Measurements from ENCODE around the gene NUCKS1. TPM values are rescaled to one million over a fixed set of nuclear protein-coding genes. Genes with fewer than 3 reads are reported as not detected.
A peak's percentile ranks its signal among the peaks of the same experiment; 100 is the strongest.

The NUCKS1 gene
- total and polyA plus RNA-seq, 2 of the 13 experiments (the other 11 are each of a cell fraction or from before 2014, with no cell fraction given) = 35.5 to 117 TPM

GRCh38 chr1:205775015-205775716, 25.2 kb upstream of the NUCKS1 start, which contains the start of gene RAB29 (continued):
- no peak for TF ChIP-seq ZSCAN31 (CRISPR knock-in tag; IDR thresholded peaks at IDR 0.05; ENCODE audit: low read depth)
- TF ChIP-seq CBX5 (CRISPR knock-in tag; IDR thresholded peaks at IDR 0.05; ENCODE audit: borderline replicate concordance) = peak; percentile 29; the same call in 1 of the 2 replicates
- TF ChIP-seq, protein P1, sequence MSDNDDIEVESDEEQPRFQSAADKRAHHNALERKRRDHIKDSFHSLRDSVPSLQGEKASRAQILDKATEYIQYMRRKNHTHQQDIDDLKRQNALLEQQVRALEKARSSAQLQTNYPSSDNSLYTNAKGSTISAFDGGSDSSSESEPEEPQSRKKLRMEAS (IDR thresholded peaks at IDR 0.05) = peak; percentile 71
- no peak for TF ChIP-seq ATF7 (IDR thresholded peaks at IDR 0.05)
- TF ChIP-seq ATF7 (CRISPR knock-in tag; IDR thresholded peaks at IDR 0.05) = 0 out of 2 replicates have a peak, but pooled peaks have one; percentile 6
- 0 out of 2 replicates have a peak, but pooled peaks have one; percentile 21 for TF ChIP-seq DR1 (CRISPR knock-in tag; IDR thresholded peaks at IDR 0.05)
- no peak for TF ChIP-seq ZBTB40 (IDR thresholded peaks at IDR 0.05)
- TF ChIP-seq ZBTB40 (CRISPR knock-in tag; IDR thresholded peaks at IDR 0.05) = 0 out of 2 replicates have a peak, but pooled peaks have one; percentile 30
- no peak for TF ChIP-seq JUN (CRISPR knock-in tag; IDR thresholded peaks at IDR 0.05)
- no peak for TF ChIP-seq SRSF9 (IDR thresholded peaks at IDR 0.05; ENCODE audit: borderline replicate concordance, insufficient read depth, low read depth, low read length, poor library complexity, severe bottlenecking)
- TF ChIP-seq, protein P2, sequence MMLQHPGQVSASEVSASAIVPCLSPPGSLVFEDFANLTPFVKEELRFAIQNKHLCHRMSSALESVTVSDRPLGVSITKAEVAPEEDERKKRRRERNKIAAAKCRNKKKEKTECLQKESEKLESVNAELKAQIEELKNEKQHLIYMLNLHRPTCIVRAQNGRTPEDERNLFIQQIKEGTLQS (CRISPR knock-in tag; IDR thresholded peaks at IDR 0.05) = no peak; the same call in 1 of the 2 replicates
- TF ChIP-seq ZNF564 (CRISPR knock-in tag; IDR thresholded peaks at IDR 0.05) = peak; percentile 38; the same call in 1 of the 2 replicates
- peak; percentile 77 for TF ChIP-seq IRF2 (CRISPR knock-in tag; IDR thresholded peaks at IDR 0.05)
- no peak for TF ChIP-seq NONO (IDR thresholded peaks at IDR 0.05)
- peak; percentile 48; the same call in 1 of the 2 replicates for TF ChIP-seq NONO (CRISPR knock-in tag; conservative IDR thresholded peaks at IDR 0.05)
- TF ChIP-seq, protein P3, sequence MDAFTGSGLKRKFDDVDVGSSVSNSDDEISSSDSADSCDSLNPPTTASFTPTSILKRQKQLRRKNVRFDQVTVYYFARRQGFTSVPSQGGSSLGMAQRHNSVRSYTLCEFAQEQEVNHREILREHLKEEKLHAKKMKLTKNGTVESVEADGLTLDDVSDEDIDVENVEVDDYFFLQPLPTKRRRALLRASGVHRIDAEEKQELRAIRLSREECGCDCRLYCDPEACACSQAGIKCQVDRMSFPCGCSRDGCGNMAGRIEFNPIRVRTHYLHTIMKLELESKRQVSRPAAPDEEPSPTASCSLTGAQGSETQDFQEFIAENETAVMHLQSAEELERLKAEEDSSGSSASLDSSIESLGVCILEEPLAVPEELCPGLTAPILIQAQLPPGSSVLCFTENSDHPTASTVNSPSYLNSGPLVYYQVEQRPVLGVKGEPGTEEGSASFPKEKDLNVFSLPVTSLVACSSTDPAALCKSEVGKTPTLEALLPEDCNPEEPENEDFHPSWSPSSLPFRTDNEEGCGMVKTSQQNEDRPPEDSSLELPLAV (CRISPR knock-in tag; conservative IDR thresholded peaks at IDR 0.05; ENCODE audit: low read depth) = no peak
- TF ChIP-seq ZNF253 (CRISPR knock-in tag; IDR thresholded peaks at IDR 0.05; ENCODE audit: borderline replicate concordance) = no peak
- TF ChIP-seq TBX2 (CRISPR knock-in tag; IDR thresholded peaks at IDR 0.05; ENCODE audit: borderline replicate concordance) = peak; percentile 76
- peak; percentile 38; the same call in 1 of the 2 replicates for TF ChIP-seq ZNF350 (CRISPR knock-in tag; IDR thresholded peaks at IDR 0.05; ENCODE audit: borderline replicate concordance, low read depth)

Data from HepG2 (cell line).